GM23338 (cell line): ENCODE measurements around the gene USP28. TPM values are rescaled to one million over a fixed set of nuclear protein-coding genes. Genes with fewer than 3 reads are reported as not detected.
A peak's percentile ranks its signal among the peaks of the same experiment; 100 is the strongest.

Source experiments
- ATAC-seq: fragments of 200-7000 bp; cut with Tn5 transposase; 3 replicates; pipeline ENCODE4 v1.9.1; 2020
- DNase-seq: peaks from one replicate; pipeline ENCODE4 v3.0.0-alpha.2; 2015; ENCODE audit warnings: low spot score
- H2AFZ ChIP-seq: fragments of 200-600 bp; sonication (generic); 2 replicates; pipeline ENCODE4 v1.8.0; 2016; ENCODE audit warnings: antibody characterized with exemption, mild to moderate bottlenecking, moderate library complexity
- H3F3A ChIP-seq: fragments of 200-600 bp; sonication (generic); replicated peaks from 2 replicates; pipeline ENCODE4 v1.8.0; 2017; ENCODE audit warnings: antibody characterized with exemption, mixed run types, low read depth
- H3K27ac ChIP-seq: fragments of 200-600 bp; sonication (generic); 2 replicates; pipeline ENCODE4 v1.6.1; 2016; ENCODE audit warnings: low read depth
- H3K27me3 ChIP-seq: fragments of 200-600 bp; sonication (generic); 2 replicates; pipeline ENCODE4 v1.8.0; 2016; ENCODE audit warnings: mild to moderate bottlenecking, mixed run types, moderate library complexity; ENCODE audit not compliant: insufficient read depth
- H3K36me3 ChIP-seq: fragments of 200-600 bp; sonication (generic); 2 replicates; pipeline ENCODE4 v1.8.0; 2016; ENCODE audit warnings: mild to moderate bottlenecking; ENCODE audit not compliant: insufficient read depth
- H3K4me1 ChIP-seq: fragments of 200-600 bp; sonication (generic); 2 replicates; pipeline ENCODE4 v1.8.0; 2016; ENCODE audit warnings: mild to moderate bottlenecking, moderate library complexity; ENCODE audit not compliant: insufficient read depth
- H3K4me2 ChIP-seq: fragments of 200-600 bp; sonication (generic); 2 replicates; pipeline ENCODE4 v1.7.1; 2017; ENCODE audit warnings: mixed run types
- H3K4me3 ChIP-seq: fragments of 200-600 bp; sonication (generic); 2 replicates; pipeline ENCODE4 v1.6.1; 2016; ENCODE audit warnings: mixed run types
- H3K79me2 ChIP-seq: fragments of 200-600 bp; sonication (generic); replicated peaks from 2 replicates; pipeline ENCODE4 v1.8.0; 2017; ENCODE audit warnings: mild to moderate bottlenecking; ENCODE audit not compliant: insufficient read depth
- H3K9me2 ChIP-seq: fragments of 200-600 bp; sonication (generic); 2 replicates; pipeline ENCODE4 v1.8.0; 2017; ENCODE audit not compliant: insufficient read depth
- H4K20me1 ChIP-seq: fragments of 200-600 bp; sonication (generic); replicated peaks from 2 replicates; pipeline ENCODE4 v1.8.0; 2017; ENCODE audit warnings: mild to moderate bottlenecking; ENCODE audit not compliant: insufficient read depth
- H3K27ac Mint-ChIP-seq: 2 replicates; pipeline ENCODE4 v1.8.0; 2020; ENCODE audit warnings: inconsistent platforms, mild to moderate bottlenecking, moderate library complexity, mixed read lengths
- H3K27me3 Mint-ChIP-seq: 3 replicates; pipeline ENCODE4 v1.8.0; 2022; ENCODE audit warnings: low read depth, mild to moderate bottlenecking, moderate library complexity, mixed read lengths, inconsistent platforms; ENCODE audit not compliant: insufficient read depth, poor library complexity
- H3K36me3 Mint-ChIP-seq: 3 replicates; pipeline ENCODE4 v1.8.0; 2021; ENCODE audit warnings: low read depth, mild to moderate bottlenecking, inconsistent platforms, moderate library complexity, mixed read lengths
- H3K4me1 Mint-ChIP-seq: 3 replicates; pipeline ENCODE4 v1.8.0; 2020; ENCODE audit warnings: mild to moderate bottlenecking, inconsistent platforms, mixed read lengths
- H3K4me3 Mint-ChIP-seq: 3 replicates; pipeline ENCODE4 v1.8.0; 2021; ENCODE audit warnings: moderate library complexity, mild to moderate bottlenecking, inconsistent platforms, mixed read lengths
- H3K9me3 Mint-ChIP-seq: 3 replicates; pipeline ENCODE4 v1.8.0; 2020; ENCODE audit warnings: moderate library complexity, mild to moderate bottlenecking, inconsistent platforms, mixed read lengths
- CREB1 ChIP-seq: fragments of 250-450 bp; sonication (Bioruptor Pico); IDR thresholded peaks from 2 replicates; pipeline ENCODE4 v1.5.0; 2020; ENCODE audit warnings: low read depth, mild to moderate bottlenecking, moderate library complexity
- CTCF ChIP-seq, 2 experiments: fragments of 200-600 bp in 1 of 2; sonication (generic) in 1 of 2; conservative IDR thresholded peaks; 2 replicates each; pipeline versions ENCODE4 v1.5.1 to v1.6.1; 2016 to 2017; ENCODE audit warnings: antibody characterized with exemption in 2 of 2, low read depth in 2 of 2, mild to moderate bottlenecking in 2 of 2, moderate library complexity in 1 of 2
- ETS1 ChIP-seq: IDR thresholded peaks from 2 replicates; pipeline ENCODE4 v1.6.1; 2016; ENCODE audit warnings: antibody characterized with exemption
- EZH2 ChIP-seq: fragments of 200-600 bp; sonication (generic); IDR thresholded peaks from one replicate; pipeline ENCODE4 v1.8.0; 2017; ENCODE audit warnings: antibody characterized with exemption, mild to moderate bottlenecking, low read depth; ENCODE audit not compliant: unreplicated experiment
- EZH2phosphoT487 ChIP-seq: fragments of 200-600 bp; sonication (generic); IDR thresholded peaks from one replicate; pipeline ENCODE4 v1.8.1; 2018; ENCODE audit warnings: antibody characterized with exemption; ENCODE audit not compliant: unreplicated experiment
- JUNB ChIP-seq: IDR thresholded peaks from one replicate; pipeline ENCODE4 v1.6.1; 2016; ENCODE audit warnings: antibody characterized with exemption; ENCODE audit not compliant: unreplicated experiment
- NANOG ChIP-seq: IDR thresholded peaks from 2 replicates; pipeline ENCODE4 v1.6.1; 2016; ENCODE audit warnings: antibody characterized with exemption, borderline replicate concordance
- POLR2AphosphoS5 ChIP-seq: IDR thresholded peaks from 2 replicates; pipeline ENCODE4 v1.6.1; 2016; ENCODE audit warnings: antibody characterized with exemption, low read depth
- STAT1 ChIP-seq: IDR thresholded peaks from one replicate; pipeline ENCODE4 v1.6.1; 2016; ENCODE audit warnings: antibody characterized with exemption; ENCODE audit not compliant: unreplicated experiment
- ZNF114 ChIP-seq: fragments of 250-450 bp; sonication (Bioruptor Pico); IDR thresholded peaks from 2 replicates; pipeline ENCODE4 v1.5.0; 2020; ENCODE audit warnings: mild to moderate bottlenecking, moderate library complexity
- ZNF331 ChIP-seq: fragments of 250-450 bp; sonication (Bioruptor Pico); IDR thresholded peaks from 2 replicates; pipeline ENCODE4 v1.5.0; 2020; ENCODE audit warnings: low read depth, mild to moderate bottlenecking, moderate library complexity
- polyA plus RNA-seq: library from polyadenylated mRNA; unstranded; fragments of >200 nt; fragmentation: Nextera tagmentation; extraction: Ambion mirVana; gene quantifications from 2 replicates; pipeline ENCODE4 v1.2.1, GENCODE V29; 2016
- total RNA-seq: library from RNA; depleted of rRNA; stranded (reverse); fragments of >200 nt; shearing (Covaris generic); gene quantifications from 2 replicates; pipeline ENCODE4 v1.2.3, GENCODE V29; 2014
- TF ChIP-seq, protein P1 (sequence below): fragments of 250-450 bp; sonication (Bioruptor Pico); IDR thresholded peaks from 2 replicates; pipeline ENCODE4 v1.5.0; 2020; ENCODE audit warnings: mild to moderate bottlenecking, moderate library complexity

Gene USP28
- total and polyA plus RNA-seq, 2 experiments from 2014 or later = 73.9 to 171 TPM

GRCh38 chr11:113906516-113906915 is 31.1 kb upstream of the USP28 start:
- no peaks in the 10 kb centered on the region for H3K36me3 ChIP-seq
- no peak overlapping the region for H3K27ac Mint-ChIP-seq
- H3K27me3 ChIP-seq = no peaks in the 10 kb centered on the region
- DNase-seq = no peak
- H3K4me3 Mint-ChIP-seq = no peak overlapping the region
- H3K27me3 Mint-ChIP-seq = no peaks in the 10 kb centered on the region
- no peak overlapping the region for H2AFZ ChIP-seq
- peak; percentile 32; the same call in 1 of the 3 replicates for ATAC-seq
- H4K20me1 ChIP-seq = no peaks in the 10 kb centered on the region
- TF ChIP-seq EZH2phosphoT487 = no peak
- TF ChIP-seq ETS1 = no peak
- TF ChIP-seq JUNB = no peak
- TF ChIP-seq STAT1 = no peak
- TF ChIP-seq ZNF114 (CRISPR knock-in tag) = no peak
- no peak for TF ChIP-seq CREB1
- TF ChIP-seq, protein P1, sequence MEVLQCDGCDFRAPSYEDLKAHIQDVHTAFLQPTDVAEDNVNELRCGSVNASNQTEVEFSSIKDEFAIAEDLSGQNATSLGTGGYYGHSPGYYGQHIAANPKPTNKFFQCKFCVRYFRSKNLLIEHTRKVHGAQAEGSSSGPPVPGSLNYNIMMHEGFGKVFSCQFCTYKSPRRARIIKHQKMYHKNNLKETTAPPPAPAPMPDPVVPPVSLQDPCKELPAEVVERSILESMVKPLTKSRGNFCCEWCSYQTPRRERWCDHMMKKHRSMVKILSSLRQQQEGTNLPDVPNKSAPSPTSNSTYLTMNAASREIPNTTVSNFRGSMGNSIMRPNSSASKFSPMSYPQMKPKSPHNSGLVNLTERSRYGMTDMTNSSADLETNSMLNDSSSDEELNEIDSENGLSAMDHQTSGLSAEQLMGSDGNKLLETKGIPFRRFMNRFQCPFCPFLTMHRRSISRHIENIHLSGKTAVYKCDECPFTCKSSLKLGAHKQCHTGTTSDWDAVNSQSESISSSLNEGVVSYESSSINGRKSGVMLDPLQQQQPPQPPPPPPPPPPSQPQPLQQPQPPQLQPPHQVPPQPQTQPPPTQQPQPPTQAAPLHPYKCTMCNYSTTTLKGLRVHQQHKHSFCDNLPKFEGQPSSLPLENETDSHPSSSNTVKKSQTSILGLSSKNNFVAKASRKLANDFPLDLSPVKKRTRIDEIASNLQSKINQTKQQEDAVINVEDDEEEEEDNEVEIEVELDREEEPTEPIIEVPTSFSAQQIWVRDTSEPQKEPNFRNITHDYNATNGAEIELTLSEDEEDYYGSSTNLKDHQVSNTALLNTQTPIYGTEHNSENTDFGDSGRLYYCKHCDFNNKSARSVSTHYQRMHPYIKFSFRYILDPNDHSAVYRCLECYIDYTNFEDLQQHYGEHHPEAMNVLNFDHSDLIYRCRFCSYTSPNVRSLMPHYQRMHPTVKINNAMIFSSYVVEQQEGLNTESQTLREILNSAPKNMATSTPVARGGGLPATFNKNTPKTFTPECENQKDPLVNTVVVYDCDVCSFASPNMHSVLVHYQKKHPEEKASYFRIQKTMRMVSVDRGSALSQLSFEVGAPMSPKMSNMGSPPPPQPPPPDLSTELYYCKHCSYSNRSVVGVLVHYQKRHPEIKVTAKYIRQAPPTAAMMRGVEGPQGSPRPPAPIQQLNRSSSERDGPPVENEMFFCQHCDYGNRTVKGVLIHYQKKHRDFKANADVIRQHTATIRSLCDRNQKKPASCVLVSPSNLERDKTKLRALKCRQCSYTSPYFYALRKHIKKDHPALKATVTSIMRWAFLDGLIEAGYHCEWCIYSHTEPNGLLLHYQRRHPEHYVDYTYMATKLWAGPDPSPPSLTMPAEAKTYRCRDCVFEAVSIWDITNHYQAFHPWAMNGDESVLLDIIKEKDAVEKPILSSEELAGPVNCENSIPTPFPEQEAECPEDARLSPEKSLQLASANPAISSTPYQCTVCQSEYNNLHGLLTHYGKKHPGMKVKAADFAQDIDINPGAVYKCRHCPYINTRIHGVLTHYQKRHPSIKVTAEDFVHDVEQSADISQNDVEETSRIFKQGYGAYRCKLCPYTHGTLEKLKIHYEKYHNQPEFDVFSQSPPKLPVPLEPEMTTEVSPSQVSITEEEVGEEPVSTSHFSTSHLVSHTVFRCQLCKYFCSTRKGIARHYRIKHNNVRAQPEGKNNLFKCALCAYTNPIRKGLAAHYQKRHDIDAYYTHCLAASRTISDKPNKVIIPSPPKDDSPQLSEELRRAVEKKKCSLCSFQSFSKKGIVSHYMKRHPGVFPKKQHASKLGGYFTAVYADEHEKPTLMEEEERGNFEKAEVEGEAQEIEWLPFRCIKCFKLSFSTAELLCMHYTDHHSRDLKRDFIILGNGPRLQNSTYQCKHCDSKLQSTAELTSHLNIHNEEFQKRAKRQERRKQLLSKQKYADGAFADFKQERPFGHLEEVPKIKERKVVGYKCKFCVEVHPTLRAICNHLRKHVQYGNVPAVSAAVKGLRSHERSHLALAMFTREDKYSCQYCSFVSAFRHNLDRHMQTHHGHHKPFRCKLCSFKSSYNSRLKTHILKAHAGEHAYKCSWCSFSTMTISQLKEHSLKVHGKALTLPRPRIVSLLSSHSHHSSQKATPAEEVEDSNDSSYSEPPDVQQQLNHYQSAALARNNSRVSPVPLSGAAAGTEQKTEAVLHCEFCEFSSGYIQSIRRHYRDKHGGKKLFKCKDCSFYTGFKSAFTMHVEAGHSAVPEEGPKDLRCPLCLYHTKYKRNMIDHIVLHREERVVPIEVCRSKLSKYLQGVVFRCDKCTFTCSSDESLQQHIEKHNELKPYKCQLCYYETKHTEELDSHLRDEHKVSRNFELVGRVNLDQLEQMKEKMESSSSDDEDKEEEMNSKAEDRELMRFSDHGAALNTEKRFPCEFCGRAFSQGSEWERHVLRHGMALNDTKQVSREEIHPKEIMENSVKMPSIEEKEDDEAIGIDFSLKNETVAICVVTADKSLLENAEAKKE (CRISPR knock-in tag) = no peak
- TF ChIP-seq POLR2AphosphoS5 = no peak
- TF ChIP-seq CTCF (conservative IDR thresholded peaks at IDR 0.05; ENCODE audit: low read depth in 2 of 2) = no peak
- TF ChIP-seq NANOG = no peak
- no peak for TF ChIP-seq ZNF331 (CRISPR knock-in tag)
- no peak for TF ChIP-seq EZH2
- no peak overlapping the region for H3K27ac ChIP-seq
- H3K9me2 ChIP-seq = no peaks in the 10 kb centered on the region
- H3K4me1 Mint-ChIP-seq = peaks cover 15% of the 10 kb centered on the region
- no peak overlapping the region for H3K4me3 ChIP-seq
- H3K9me3 Mint-ChIP-seq = no peaks in the 10 kb centered on the region
- H3K4me2 ChIP-seq = no peak overlapping the region
- peaks cover 4% of the 10 kb centered on the region for H3K4me1 ChIP-seq
- H3K36me3 Mint-ChIP-seq = no peaks in the 10 kb centered on the region
- no peaks in the 10 kb centered on the region for H3K79me2 ChIP-seq
- H3F3A ChIP-seq = no peaks in the 10 kb centered on the region
